AG09309 (cell line): ENCODE results near the gene AQP7.
"Not testable (repeated sequence)": the region's sequence is repeated elsewhere in the genome, so short reads cannot be mapped to it uniquely, and the experiment has no call there.

Experiments
- DNase-seq: peaks from one replicate; pipeline ENCODE4 v3.0.0-alpha.2; 2010; ENCODE audit warnings: low read depth
- H3K4me3 ChIP-seq: 2 replicates; pipeline ENCODE4 v1.5.1; 2011; ENCODE audit warnings: mild to moderate bottlenecking, low read depth, low read length, moderate library complexity; ENCODE audit not compliant: control insufficient read depth
- TF ChIP-seq, protein P1 (sequence below): IDR thresholded peaks from 2 replicates; pipeline ENCODE4 v1.5.1; 2011; ENCODE audit warnings: mild to moderate bottlenecking, low read depth, low read length, inconsistent platforms; ENCODE audit not compliant: insufficient read depth, control insufficient read depth; ENCODE audit errors: missing control alignments

Gene AQP7

GRCh38 chr9:33414889-33415500 lies 12.6 kb upstream of the AQP7 start:
- H3K4me3 ChIP-seq: no peak overlapping the region
- no peak for DNase-seq
- TF ChIP-seq, protein P1, sequence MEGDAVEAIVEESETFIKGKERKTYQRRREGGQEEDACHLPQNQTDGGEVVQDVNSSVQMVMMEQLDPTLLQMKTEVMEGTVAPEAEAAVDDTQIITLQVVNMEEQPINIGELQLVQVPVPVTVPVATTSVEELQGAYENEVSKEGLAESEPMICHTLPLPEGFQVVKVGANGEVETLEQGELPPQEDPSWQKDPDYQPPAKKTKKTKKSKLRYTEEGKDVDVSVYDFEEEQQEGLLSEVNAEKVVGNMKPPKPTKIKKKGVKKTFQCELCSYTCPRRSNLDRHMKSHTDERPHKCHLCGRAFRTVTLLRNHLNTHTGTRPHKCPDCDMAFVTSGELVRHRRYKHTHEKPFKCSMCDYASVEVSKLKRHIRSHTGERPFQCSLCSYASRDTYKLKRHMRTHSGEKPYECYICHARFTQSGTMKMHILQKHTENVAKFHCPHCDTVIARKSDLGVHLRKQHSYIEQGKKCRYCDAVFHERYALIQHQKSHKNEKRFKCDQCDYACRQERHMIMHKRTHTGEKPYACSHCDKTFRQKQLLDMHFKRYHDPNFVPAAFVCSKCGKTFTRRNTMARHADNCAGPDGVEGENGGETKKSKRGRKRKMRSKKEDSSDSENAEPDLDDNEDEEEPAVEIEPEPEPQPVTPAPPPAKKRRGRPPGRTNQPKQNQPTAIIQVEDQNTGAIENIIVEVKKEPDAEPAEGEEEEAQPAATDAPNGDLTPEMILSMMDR: no peak

- no peak for DNase-seq
- no peak overlapping the region for H3K4me3 ChIP-seq
- TF ChIP-seq, protein P1: no peak
Measured at GRCh38 chr9:33414268-33414667, 11.9 kb upstream of the AQP7 start.

DNA sequence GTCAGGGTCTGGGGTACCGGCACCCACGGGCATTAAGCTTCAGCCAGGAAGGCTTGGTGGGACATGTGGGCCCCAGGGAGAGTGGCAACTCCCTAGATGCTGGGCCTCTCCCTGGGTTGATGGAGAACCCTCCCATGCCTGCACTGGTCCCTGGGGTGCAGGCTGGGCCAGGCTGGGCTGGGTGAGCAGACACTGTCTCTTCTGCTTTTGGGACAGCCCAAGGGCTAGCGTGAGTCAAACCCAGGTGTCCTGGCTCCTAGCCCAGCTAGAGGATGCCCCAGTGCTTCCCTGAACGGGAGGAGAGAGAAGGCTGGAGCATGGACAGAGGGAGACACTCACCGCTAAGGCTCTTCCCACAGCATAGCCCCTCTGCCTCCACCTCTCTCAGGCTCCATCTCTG lies 5.7 kb upstream of the AQP7 start:
- no peak overlapping the region for H3K4me3 ChIP-seq
- TF ChIP-seq, protein P1: no peak
- no peak for DNase-seq

GRCh38 chr9:33407061-33407460 lies 4.7 kb upstream of the AQP7 start:
- TF ChIP-seq, protein P1: no peak
- no peak for DNase-seq

DNA sequence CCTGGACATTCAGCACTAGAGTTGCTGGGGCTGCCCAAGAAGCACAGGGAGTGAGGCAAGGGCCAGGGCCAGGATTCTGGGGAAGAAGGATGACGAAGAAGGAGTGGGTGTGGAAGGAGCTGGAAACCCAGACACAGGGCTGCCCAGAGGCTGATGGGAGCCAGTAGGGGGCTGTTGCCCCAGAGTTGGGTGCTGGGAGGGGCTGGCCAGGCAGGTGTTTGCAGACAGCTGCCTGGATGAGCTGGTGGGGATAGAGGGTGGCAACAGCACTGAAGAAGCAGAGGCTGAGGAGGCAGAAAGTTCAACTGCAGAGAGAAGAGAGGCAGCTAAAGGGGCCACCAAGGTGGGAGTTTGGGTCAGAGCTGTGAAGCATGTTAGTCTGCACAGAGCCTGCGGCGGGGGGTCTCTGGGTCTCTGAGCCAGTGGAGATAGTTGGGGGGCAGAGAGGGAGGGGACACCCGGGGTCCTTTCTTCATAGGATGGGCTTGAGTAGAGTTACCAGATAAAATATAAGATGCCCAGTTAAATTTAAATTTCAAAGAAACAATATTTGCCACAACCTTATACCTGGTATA lies 2.5 kb upstream of the AQP7 start:
- TF ChIP-seq, protein P1: no peak
- no peak overlapping the region for H3K4me3 ChIP-seq
- DNase-seq: no peak

More at GRCh38 chr9:33407061-33407460, 4.7 kb upstream of the AQP7 start:
- H3K4me3 ChIP-seq: no peak overlapping the region

DNA sequence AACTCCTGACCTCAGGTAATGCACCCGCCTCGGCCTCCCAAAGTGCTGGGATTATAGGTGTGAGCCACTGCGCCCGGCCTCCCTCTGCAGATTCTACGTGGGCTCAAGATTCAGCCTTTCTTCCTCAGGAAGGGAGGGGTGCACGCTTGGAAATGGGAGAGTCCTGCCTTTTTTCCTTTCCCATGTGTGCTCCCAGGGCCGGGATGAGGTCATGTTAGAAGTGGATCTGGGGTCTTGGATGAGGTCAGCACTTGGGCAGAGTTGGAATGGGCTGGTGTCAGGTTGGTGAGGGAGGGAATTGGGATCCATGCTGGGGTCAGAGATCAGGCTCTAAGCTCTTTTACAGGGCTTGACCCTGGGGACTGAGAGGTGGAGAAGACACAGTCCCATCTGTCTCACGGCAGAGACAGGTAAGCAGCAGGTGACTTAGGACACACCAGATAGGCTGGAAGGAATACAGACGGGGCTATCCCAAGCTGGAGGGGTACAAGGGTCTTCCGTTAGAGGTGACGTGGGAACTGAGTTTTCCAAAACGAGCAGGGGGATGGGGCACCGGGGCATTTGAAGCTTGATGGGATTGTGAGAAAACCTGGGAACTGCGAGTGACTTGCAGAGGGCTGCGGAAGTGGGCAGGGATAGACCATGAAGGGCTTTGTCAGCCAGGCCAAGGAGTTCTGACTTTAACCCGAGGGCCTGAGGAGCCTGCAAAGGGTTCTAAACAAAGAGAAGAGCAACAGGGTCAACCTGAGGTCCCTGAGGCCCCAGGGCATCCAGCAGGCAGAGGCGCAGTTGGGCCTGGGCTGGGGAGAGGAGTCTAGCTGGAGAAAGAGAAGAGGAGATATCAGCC lies 1.8 kb upstream of the AQP7 start:
- no peak for DNase-seq
- TF ChIP-seq, protein P1: no peak
- no peak overlapping the region for H3K4me3 ChIP-seq

DNA sequence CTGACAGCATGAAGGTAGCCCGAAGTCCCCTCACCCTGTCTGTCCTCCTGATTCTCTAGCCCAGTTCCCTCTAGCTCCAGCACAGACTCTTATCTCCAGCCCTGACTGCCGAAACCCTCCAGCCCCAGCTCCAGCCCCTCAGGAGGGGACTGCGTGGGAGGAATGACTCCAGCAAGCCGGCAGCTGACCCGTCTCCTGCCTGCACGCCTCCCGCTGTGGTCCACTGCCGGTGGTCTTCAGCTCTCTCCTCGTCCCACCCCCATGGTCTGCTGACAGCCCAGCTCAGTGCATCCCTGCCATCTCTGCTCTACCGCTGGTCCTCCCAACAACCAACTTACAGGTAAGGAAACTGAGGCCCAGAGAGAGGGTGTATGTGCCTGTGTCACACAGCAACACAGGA lies 559 bp downstream of the AQP7 start:
- DNase-seq, H3K4me3 ChIP-seq: not testable (repeated sequence)

DNA sequence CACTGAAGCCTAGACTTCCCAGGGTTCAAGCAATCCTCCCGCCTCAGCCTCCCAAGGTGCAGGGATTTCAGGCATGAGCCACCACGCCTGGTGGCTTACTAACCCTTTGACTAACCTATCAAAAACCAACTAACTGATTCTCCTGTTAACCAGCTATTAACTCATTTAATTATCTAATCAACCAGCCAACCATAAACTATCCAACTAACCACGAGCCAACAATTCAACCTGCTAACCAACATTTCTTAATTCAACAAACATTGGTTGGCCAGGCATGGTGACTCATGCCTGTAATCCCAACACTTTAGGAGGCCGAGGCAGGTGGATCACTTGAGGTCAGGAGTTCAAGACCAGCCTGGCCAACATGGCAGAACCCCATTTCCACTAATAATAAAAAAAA lies 3.3 kb downstream of the AQP7 start:
- not testable (repeated sequence) for H3K4me3 ChIP-seq, DNase-seq

DNA sequence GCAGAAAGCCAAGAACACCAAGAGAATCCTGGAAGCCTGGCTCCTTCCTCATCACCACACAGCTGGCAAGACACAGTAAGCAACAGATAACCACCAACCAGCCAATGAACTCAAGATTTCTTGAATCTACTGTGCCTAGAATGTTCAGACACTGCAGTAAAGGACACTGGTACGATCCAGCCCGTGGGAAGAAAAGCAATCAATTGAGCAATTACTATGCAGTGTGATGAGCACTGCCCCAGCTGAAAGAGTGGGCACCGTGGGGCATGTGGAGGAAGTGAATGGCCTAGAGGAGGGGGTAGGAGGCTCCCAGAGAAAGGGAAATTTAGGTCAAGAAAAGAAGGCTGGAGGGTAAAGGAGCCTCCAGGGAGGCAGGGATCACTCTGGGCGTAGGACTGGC lies 4.6 kb downstream of the AQP7 start:
- not testable (repeated sequence) for H3K4me3 ChIP-seq, DNase-seq

DNA sequence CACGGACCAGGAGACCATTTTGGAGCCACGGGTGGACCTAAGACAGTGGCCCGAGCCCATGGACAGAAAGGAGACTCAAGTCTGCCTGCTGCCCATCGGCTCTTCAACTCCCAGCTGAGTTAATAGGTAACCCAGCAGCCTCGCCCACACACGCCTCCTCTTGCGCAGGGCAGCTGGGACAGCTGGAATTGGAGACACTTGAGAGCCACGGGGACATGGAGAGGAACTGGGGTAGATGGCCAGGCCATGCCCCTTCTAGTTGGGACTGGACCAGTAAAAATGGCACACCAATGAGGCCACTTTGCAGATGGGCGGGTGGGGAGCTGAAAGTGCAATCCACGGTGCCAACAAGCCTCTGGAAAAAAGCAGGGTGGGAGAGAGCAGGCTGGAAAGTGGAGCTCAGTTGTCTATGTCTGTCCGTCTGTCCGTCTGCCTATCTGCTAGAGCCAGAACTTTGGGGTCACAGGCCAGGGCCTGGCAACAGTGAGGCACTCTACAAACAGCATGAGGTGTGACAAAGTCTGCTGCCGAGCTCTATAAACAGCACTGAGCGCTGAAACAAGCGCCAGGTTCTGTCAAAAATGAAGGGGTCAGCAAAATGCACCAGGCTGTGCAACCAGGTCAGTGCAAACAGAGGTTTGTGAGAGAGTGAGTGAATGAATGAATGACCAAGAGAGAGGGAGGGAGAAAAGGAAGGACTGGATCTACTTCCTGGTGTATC lies 7.0 kb downstream of the AQP7 start:
- not testable (repeated sequence) for DNase-seq, H3K4me3 ChIP-seq
